NCI-H2107 treated with DMSO at 0.1 percent for 48 hours (cell line): Measurements from ENCODE around the gene ARRB2.

Experiments used
- DNase-seq: peaks from one replicate; lab custom pipeline; 2025; ENCODE audit not compliant: unreplicated experiment; lab: John Stamatoyannopoulos, UW

ARRB2 gene

DNA sequence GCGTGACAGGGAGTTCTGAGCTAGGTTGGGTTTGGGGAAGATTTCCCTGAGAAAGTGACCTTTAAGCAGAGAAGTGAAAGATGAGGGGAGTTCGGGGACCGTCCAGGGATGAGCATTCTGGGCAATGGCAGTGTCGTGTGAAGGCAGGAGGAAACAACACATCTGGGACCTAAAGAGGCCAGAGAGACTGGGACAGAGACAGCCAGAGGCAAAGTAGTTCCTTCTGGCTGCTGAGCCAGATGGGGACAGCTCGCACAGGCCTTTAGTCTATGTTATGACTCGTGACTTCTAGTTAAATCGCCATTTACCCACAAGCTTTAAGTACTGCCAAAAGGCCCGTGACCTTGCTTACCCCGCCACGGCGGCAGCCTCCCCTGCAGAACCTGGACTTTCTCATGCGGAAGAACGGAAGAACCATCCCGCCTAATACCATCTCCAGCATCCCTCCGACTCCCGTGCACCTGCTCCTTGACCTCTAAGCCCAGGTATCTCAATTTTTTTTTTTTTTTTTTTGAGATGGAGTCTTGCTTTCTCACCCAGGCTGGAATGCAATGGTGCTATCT lies 12.3 kb downstream of the ARRB2 start:
- DNase-seq: no peak

DNA sequence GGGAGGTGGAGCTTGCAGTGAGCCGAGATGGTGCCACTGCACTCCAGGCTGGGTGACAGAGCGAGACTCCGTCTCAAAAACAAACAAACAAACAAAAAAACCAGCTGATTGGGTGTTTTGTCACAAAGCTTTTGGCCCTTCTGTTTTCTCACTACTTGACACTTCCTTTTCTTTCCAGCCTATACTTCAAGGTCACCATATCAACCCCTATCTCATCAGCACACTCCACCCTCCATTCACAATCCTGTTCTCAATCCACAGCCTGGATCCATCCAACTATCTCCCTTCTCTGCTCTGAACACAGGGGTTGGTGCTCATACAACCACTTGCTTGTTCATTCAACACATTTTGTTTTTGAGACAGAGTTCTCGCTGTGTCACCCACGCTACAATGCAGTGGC lies 14.2 kb downstream of the ARRB2 start:
- no peak for DNase-seq

DNA sequence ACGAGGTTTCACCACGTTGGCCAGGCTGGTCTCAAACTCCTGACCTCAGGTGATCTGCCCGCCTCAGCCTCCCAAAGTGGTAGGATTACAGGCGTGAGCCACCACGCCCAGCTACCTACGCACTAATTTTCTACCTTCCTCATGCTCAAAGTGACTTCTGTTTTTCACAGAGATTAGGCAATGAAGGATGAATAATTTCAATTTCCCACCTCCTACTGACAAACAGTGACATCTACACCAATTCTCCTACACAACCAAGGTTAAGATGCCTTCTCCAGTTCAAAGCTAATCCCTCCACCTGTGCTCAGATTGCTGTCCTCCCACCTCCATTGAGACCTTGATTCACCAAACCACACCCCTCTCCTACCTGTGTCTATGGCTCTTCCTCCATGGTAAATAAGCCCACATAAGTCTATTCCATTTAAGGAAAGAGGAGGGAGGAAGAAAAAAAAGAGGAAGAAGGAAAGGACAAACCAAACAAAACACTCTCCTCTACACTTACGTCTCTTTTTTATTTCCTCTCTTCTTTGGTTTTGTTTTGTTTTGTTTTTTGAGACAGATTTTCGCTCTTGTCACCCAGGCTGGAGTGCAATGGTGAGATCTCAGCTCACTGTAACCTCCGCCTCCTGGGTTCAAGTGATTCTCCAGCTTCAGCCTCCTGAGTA lies 15.3 kb downstream of the ARRB2 start:
- no peak for DNase-seq

DNA sequence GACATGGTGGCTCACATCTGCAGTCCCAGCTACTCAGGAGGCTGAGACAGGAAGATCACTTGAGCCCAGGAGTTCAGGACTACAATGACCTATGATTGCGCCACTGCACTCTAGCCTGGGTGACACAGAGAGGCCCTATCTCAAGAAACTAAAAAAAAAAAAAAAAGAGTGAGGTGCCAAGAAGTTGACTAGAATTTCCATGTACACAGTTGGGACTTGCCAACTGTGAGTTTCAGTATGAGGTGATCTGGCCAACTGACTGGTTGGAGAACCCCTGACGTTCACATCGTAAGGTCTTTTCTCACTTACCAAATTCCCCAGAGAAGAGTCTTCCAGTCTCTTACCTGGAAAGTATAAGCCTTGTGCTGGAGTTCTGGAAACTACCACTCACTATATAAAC lies 17.7 kb downstream of the ARRB2 start:
- no peak for DNase-seq

DNA sequence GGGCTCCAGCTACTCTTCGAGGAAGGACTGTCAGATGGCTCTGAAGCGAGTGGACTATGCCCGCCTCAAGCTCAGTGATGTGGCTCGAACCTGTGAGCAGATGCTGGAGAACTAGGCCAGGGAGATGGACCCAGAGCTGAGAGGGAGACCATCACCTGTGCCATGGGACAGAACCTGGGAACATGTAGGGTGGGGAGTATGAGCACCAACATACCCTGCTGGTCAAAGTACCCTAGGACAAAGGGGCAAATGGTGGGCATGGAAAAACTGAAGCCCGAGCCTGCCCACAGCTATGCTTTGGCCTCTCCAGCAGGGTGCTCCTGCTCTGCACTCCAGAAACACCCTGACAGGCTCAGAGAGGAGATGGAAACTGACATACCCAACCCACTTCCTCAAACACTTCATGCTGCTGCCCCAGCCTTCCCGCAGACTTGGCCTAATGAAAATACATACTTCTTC lies 22.7 kb downstream of the ARRB2 start:
- no peak for DNase-seq

DNA sequence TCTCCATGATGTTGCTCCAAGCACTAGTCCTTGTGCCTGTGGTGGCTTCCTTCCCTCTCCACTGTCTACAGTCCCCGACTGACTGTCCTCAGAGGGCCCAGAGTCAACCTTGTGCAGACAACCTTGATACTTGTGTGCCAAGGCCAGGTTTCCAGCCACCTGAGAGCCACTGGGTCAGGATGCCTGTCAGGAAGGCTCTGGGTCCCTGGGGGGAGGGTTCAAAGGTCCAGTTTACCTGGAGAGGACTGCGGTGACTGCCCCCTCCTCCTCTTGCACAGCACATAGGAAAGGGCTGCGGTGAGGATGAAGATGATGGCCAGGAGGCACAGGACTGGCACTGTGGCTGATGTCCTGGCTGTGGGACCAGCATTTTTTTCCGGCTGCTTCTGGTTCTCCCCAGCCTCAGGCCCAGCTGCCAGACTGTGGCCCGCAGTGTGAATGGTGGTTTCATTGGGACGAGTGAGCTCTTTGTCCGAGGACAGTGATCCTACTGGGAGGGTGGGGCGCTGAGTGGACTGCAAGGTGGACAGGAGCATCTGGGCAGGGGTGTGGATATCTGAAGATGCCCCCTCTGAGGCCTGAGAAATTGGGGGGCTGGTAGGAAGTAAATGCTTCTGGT lies 24.5 kb downstream of the ARRB2 start:
- no peak for DNase-seq

DNA sequence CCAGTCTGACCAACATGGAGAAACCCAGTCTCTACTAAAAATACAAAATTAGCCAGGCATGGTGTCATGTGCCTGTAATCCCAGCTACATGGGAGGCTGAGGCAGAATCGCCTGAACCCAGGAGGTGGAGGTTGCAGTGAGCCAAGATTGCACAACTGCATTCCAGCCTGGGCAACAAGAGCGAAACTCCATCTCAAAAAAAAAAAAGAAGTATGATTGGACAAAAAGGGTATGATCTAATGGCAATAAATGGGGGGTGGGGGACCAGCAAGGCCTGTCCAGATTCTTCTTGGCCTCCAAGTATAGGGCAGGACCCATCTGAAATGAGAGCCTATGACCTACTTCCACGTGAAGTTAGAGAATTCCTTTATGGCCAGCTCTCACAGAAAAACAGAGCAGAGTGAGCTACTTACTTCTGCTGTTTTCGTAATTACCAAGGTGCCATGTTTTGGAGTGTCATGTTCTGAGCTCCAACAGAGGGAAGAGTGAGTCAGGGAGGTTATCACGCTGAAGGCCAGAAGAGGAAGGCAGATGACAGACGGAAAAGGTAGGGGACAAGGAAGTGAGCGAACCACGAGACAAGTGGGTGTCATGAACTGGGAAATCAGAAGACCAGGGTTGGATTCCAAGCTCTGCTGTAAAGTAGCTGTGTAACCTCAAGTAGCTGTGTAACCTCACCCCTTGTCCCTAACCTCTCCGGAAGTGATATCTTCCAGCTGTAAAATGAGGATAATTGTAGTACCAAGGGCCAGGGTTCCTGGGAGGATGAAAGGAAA lies 25.6 kb downstream of the ARRB2 start:
- no peak for DNase-seq

DNA sequence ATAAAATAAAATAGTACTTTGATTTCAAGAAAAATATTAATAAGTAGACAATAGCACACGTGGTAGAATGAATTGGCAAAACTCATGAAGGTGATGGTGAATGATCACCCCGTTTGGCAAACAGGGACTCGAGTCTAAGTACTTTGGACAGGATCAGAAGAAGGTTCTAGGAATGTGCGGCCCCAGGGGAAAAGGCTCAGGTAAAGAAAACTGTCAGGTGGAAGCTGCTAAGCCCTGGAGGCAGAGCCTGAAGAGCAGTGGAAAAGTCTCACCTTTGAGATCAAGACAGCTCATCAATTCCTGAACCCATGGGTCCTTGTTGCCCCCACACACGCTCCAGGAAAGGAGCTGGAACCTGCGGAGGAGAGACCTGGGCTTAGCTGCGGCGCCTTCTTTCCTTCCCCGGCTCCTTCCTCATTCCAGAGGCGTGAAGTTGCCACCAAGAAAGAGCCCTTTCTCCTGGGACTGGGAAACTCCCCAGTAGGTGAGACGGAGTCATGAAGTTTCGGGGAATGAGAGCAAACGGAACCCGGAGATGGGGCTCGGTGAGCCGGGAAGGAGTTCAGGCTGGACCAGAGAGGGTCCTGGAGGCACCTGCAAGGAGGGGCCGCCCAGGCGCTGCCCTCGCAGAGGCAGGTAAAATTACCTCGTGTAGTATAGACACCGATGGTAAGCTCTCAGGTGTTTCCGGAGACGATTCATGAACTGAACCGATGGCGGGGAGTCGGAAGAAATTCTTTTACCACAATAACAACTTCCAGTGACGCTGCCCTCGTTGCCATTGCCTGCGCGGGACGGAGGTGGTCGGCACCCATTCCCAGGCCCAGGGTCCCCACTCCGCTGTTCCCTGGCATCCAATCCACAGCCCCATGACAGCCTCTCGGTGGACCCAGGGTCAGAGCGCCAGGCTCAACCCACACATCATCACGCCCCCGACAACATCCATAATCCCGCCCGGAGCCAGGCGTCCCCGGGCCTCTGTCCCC lies 28.0 kb downstream of the ARRB2 start:
- no peak for DNase-seq

DNA sequence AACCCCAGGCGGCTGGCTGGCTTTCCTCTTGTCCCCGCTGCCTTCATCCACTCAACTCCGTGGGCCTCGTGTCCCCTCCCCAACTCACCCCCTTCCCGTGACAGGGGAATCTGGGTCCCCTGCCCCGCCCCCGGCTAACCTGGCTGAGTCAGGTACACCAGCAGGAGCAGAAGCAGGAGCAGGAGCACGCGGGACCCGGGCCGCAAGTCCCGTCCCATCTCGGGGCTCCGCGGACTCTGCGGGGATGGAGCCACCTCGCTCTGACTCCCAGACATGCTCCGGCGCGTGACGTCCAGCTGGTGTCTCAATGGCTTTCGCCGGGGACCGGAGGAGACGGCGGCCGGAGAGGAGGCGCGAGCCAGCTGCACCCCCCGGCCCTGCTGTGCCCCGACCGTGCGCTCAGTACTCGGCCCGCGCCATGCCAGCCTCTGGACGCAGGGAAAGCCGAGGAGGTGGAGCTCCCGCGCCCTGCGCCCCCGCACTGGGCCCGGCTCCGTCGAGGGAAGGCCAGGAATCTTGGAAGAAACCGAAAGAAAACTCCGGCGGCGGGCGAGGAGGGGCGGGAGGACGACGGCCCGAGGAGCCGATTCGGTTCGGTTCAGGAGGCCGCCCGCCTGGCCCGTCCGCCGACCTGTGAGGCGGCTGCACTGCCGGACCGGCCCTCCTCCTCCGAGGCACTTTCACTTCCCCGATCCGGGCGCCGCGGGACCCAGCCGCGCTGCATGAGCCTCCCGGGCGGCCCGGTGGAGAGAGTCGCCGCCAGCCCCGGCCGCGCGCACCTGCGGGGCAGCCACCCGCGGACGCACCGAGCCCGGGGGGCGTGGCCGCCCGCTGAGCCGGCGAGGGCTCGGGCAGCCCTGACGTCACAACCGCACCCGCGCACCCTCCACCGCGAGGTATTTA lies 28.9 kb downstream of the ARRB2 start, which contains the start of the genes CXCL16 and ZMYND15:
Gene CXCL16 (minus strand): TSS at position 807 of the 903 bp plus-strand sequence. CDS start 589 bp downstream, at position 218.
Gene ZMYND15 (plus strand): TSS at position 712 of the 903 bp plus-strand sequence. CDS start 716 bp downstream, outside the sequence.
- no peak for DNase-seq

DNA sequence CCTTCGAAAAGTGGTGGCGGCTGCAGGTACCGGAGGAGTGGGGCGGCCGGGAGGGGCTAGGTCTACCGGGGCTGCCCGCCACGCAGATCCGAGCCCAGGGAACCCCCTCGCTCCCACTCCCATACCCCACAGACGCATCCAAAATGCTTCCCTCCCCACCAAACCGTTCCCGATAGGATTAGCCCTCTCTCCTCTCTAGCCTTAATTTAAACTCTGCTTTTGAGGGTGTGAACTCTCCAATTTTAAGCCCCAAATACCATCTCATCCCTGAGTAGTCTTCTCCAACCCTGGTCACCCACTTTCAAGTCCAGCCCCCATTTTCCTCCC lies 29.6 kb downstream of the ARRB2 start:
- no peak for DNase-seq

DNA sequence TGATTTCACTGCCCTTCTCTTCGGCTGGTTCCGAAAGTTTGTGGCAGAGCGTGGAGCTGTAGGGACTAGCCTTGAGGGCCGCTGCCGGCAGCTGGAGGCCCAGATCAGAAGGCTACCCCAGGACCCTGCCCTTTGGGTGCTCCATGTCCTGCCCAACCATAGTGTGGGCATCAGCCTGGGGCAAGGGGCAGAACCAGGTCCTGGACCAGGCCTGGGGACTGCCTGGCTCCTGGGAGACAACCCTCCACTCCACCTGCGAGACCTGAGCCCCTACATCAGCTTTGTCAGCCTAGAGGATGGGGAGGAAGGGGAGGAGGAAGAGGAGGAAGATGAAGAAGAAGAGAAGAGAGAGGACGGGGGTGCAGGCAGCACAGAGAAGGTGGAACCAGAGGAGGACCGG lies 30.2 kb downstream of the ARRB2 start:
- no peak for DNase-seq

DNA sequence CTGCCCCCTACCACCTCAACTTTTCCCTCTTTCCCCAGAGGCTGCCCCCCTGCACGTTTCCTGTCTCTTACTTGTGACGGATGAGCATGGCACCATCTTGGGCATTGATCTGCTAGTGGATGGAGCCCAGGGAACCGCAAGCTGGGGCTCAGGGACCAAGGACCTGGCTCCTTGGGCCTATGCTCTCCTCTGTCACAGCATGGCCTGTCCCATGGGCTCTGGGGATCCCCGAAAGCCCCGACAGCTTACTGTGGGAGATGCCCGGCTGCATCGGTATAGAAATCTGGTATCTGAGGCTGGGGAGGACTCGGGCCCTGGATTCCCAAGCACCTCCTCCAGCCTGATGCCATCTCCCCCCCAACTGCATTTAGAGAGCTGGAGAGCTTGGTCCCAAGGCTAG lies 31.1 kb downstream of the ARRB2 start:
- DNase-seq: no peak

DNA sequence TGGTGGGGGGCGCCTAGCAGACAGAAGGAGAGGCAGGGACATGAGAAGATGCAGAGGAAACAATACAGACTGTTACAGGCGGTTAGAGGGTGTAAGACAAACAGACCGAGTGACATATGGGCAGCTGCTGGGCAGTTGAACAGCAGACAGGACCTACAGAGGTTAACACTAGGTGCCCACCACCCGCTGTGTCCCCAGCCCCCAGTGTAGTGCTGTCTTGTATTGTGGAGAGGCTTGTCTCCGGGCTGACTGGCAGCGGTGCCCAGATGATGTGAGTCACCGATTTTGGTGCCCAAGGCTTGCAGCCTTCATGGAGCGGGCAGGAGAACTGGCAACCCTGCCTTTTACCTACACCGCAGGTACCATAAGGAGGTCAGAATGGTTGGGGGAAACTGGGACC lies 31.7 kb downstream of the ARRB2 start:
- DNase-seq: no peak

DNA sequence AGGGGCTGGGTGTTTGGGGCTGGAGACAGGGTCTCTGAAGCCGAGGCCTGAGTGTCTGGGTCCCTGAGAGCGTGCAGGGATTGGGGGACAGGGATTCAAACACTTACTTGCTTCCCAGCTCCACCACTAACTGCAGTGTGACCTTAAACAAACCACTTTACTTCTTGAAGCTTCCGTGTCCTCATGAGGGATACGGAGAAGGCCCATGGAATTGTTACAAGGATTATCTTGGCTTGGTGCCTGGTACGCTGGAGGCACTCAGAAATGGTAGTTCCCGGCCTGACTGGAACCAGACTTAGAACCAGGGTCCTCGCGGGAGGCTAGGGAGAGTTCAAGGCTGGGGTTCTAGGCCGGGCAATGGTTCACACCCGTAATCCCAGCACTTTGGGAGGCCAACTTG lies 32.2 kb downstream of the ARRB2 start:
- no peak for DNase-seq

DNA sequence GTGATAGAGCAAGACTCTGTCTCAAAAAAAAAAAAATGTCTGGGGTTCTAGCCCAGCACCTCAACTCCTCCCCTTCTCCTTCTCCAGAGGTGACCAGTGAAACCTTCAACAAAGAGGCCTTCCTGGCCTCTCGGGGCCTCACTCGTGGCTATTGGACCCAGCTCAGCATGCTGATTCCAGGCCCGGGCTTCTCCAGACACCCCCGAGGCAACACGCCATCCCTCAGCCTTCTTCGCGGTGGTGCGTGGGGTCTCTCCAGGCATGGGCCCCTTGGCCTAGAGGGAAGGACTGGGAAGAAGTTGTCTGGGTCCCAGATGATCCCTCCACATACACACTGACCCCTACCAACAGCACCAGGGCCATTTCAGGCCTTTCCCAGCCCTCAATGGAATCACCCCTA lies 32.8 kb downstream of the ARRB2 start:
- no peak for DNase-seq

DNA sequence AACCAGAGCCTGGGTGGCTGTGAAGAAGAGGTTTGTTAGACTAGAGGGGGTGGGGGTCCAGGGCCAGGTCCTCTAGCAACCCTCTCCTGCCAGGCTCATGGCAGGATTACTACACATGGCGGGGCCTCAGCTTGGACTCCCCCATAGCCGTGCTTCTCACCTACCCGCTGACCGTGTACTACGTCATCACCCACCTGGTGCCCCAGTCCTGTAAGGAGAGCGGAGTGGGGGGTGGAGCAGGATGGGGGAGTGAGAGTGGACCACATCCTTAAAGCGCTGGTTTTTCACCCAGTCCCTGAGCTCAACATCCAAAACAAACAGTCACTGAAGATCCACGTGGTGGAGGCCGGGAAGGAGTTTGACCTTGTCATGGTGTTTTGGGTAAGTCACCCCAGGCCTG lies 33.5 kb downstream of the ARRB2 start:
- DNase-seq: no peak

DNA sequence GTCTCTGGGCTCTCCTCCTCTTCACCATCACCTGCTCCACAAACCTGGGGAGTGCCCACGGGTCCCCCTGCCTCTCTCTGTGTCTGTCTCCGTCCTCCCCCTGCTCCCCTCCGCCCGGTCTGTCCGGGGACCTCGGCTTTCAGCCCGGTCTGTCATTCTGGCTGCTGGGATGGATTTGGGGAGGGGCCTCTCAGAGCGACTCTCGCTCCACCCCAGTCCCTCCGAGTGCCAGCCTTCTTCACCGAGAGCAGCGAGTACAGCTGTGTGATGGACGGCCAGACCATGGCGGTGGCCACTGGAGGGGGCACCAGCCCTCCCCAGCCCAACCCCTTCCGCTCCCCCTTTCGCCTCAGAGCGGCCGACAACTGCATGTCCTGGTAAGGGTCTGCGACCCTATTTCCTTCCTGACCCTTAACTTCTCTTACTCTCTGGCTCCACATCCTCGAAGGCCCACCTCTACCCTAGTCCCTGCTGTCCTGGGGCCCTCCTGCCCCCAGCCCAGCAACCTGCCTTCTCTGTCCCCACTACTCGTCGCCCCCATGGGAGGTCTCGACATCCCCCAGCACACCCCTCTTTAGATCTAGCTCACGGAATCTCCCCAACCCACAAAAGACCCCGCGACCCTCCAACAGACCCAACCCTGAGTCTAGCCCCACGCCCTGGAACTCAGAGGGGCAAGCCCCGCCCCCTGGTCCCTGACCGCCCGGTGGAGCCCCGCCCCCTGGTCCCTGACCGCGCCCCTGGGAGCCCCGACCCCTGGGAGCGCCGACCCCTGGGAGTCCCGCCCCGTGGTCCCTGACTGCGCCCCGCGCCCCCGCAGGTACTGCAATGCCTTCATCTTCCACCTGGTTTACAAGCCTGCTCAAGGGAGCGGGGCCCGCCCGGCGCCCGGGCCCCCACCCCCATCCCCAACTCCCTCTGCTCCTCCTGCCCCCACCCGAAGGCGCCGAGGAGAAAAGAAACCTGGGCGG lies 34.9 kb downstream of the ARRB2 start:
- DNase-seq: no peak

DNA sequence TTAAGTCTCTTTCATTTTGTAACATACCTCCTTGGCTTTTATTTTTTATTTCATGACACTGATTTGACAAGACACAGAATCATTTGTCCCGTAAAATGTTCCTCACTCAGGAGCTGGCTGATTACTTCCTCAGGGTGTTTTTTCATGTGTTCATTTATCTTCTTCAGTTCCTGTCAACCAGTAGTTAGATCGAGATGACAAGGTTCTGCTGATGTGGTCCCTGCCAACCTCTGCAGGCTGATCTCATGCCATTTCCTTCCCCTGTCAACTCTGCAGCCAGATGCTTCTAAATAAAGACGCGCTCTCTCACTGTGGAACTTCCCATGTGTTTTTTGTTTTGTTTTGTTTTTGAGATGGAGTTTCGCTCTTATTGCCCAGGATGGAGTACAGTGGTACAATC lies 37.4 kb downstream of the ARRB2 start:
- DNase-seq: no peak
